ENCODE results near the gene TOMT. TPM values are rescaled to one million over a fixed set of nuclear protein-coding genes. Genes with fewer than 3 reads are reported as not detected.
"Not testable (repeated sequence)": the region's sequence is repeated elsewhere in the genome, so short reads cannot be mapped to it uniquely, and the experiment has no call there.

Gene TOMT
- total RNA-seq, 1 donor from 2014 or later: not detected

DNA sequence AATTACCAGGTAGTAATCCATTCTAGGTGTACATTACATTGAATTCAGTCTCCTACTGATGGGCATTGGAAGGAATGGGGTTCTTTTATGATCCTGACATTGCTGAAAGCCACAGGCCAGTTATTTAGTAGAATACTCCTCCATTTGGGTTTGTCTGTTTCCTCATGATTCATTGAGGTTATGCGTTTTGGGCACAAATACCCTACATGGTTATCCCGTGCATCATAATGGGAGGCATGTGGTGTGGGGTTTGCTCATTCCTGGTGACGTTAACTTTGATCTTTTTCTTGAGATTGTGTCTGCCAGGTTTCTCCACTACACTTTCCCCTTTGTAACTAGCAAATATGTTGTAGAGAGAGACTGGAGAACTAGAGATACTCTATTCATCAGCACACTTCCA, 35.3 kb downstream of the TOMT start:
- H3K27me3 ChIP-seq: no peaks in the 10 kb centered on the region
- H3K9me3 ChIP-seq: no peaks in the 10 kb centered on the region
- TF ChIP-seq, protein P1, sequence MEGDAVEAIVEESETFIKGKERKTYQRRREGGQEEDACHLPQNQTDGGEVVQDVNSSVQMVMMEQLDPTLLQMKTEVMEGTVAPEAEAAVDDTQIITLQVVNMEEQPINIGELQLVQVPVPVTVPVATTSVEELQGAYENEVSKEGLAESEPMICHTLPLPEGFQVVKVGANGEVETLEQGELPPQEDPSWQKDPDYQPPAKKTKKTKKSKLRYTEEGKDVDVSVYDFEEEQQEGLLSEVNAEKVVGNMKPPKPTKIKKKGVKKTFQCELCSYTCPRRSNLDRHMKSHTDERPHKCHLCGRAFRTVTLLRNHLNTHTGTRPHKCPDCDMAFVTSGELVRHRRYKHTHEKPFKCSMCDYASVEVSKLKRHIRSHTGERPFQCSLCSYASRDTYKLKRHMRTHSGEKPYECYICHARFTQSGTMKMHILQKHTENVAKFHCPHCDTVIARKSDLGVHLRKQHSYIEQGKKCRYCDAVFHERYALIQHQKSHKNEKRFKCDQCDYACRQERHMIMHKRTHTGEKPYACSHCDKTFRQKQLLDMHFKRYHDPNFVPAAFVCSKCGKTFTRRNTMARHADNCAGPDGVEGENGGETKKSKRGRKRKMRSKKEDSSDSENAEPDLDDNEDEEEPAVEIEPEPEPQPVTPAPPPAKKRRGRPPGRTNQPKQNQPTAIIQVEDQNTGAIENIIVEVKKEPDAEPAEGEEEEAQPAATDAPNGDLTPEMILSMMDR (IDR thresholded peaks at IDR 0.05): no peak
- no peak for DNase-seq (ENCODE audit: low spot score in 2 of 2)
- H3K4me3 ChIP-seq: no peak overlapping the region
- no peaks in the 10 kb centered on the region for H3K36me3 ChIP-seq
- H3K27ac ChIP-seq: no peak overlapping the region
- H3K4me1 ChIP-seq: no peaks in the 10 kb centered on the region
- intact Hi-C loops (cut with DNase I): no loop called here

- H3K27ac ChIP-seq; H3K27me3 ChIP-seq; H3K4me1 ChIP-seq; H3K36me3 ChIP-seq; H3K4me3 ChIP-seq; DNase-seq (ENCODE audit: low spot score in 2 of 2); intact Hi-C loops (cut with DNase I); H3K9me3 ChIP-seq: not testable (repeated sequence)
These were observed 36.4 kb downstream of the TOMT start for GRCh38 chr11:72142086-72142485.

GRCh38 chr11:72142543-72142942, 36.8 kb downstream of the TOMT start:
- H3K27me3 ChIP-seq; DNase-seq (ENCODE audit: low spot score in 2 of 2); H3K27ac ChIP-seq; H3K9me3 ChIP-seq; H3K4me1 ChIP-seq; intact Hi-C loops (cut with DNase I); H3K4me3 ChIP-seq; H3K36me3 ChIP-seq: not testable (repeated sequence)

GRCh38 chr11:72144807-72145565, 39.3 kb downstream of the TOMT start:
- intact Hi-C loops (cut with DNase I): loop anchor here (1.0 kb wide), 2 partner anchors 120 to 168 kb away; no protein-coding TSS in a partner anchor
- DNase-seq (ENCODE audit: low spot score in 2 of 2): no peak
- Histone ChIP-seq H3K9me3 (no peaks in the 10 kb centered on the region), H3K27me3 (no peaks in the 10 kb centered on the region), H3K4me1 (no peaks in the 10 kb centered on the region), H3K27ac (no peak overlapping the region), H3K4me3 (no peak overlapping the region), H3K36me3 (no peaks in the 10 kb centered on the region)
- TF ChIP-seq, protein P1 (IDR thresholded peaks at IDR 0.05): no peak

- Histone ChIP-seq H3K36me3 (no peaks in the 10 kb centered on the region), H3K27ac (no peak overlapping the region), H3K4me3 (no peak overlapping the region), H3K27me3 (no peaks in the 10 kb centered on the region), H3K9me3 (no peaks in the 10 kb centered on the region), H3K4me1 (no peaks in the 10 kb centered on the region)
- TF ChIP-seq, protein P1 (IDR thresholded peaks at IDR 0.05): no peak
- no peak for DNase-seq (ENCODE audit: low spot score in 2 of 2)
- intact Hi-C loops (cut with DNase I): no loop called here
These were observed 40.9 kb downstream of the TOMT start for GRCh38 chr11:72146625-72147024.

GRCh38 chr11:72150882-72151281, 45.2 kb downstream of the TOMT start:
- Histone ChIP-seq H3K9me3 (no peaks in the 10 kb centered on the region), H3K36me3 (no peaks in the 10 kb centered on the region), H3K27ac (no peak overlapping the region), H3K4me3 (no peak overlapping the region), H3K4me1 (no peaks in the 10 kb centered on the region), H3K27me3 (no peaks in the 10 kb centered on the region)
- TF ChIP-seq, protein P1 (IDR thresholded peaks at IDR 0.05): no peak
- DNase-seq (ENCODE audit: low spot score in 2 of 2): no peak
- intact Hi-C loops (cut with DNase I): no loop called here

DNA sequence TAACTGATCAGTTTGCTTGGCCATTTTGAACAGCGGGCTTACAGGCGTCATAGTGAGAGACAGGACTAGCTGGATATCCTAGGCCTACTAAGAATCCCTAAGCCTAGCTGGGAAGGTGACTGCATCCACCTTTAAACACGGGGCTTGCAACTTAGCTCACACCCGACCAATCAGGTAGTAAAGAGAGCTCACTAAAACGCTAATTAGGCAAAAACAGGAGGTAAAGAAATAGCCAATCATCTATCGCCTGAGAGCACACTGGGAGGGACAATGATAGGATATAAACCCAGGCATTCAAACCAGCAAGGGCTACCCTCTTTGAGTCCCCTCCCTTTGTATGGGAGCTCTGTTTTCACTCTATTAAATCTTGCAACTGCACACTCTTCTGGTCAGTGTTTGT, 48.1 kb downstream of the TOMT start:
- H3K9me3 ChIP-seq; H3K27ac ChIP-seq; intact Hi-C loops (cut with DNase I); H3K4me3 ChIP-seq; H3K27me3 ChIP-seq; H3K36me3 ChIP-seq; DNase-seq (ENCODE audit: low spot score in 2 of 2); H3K4me1 ChIP-seq: not testable (repeated sequence)

Data from ascending aorta (tissue), 2 donors.